Cardiac septum (tissue), 1 donor: Measurements from ENCODE around the gene DPP8. TPM values are rescaled to one million over a fixed set of nuclear protein-coding genes. Genes with fewer than 3 reads are reported as not detected.

Experiments used
- DNase-seq: peaks from one replicate; pipeline ENCODE4 v3.0.0-alpha.2; 2020; ENCODE audit warnings: low spot score
- intact Hi-C: fragments of 100-400 bp; cut with DNase I; formaldehyde crosslinking; loops from one replicate; pipeline ENCODE4 v1.14.0; 2022
- total RNA-seq: library from RNA; stranded (reverse); fragmentation: NEBNext Ultra II Directional; extraction: Animal tissue kit (Norgen Biotek cat#: 25700); gene quantifications from one replicate; pipeline ENCODE4 v1.2.1, GENCODE V29; 2021
- donor health status: DM: no; HTN: no; CAD: no.

DPP8 gene
- total RNA-seq, 1 donor from 2014 or later: 35.3 TPM

DNA sequence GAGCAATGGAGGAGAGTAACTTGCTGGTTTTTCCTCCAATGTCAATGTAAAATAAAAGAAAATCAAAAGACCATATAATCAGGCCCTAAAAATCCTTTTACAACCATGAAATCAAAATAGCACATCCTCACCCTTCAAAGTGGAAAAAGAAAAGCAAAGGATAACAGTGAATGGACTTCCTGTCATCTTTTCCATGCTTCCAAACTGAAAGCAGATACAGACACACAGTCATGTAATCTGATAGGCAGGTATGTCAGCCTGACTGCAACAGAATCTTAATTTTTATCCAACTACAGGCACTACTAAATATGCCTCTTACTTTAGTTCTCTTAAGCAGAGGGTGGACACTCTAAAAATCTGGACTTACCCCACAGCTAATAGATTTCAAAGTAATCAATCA, 66.9 kb downstream of the DPP8 start:
- no peak for DNase-seq
- intact Hi-C loops: no loop called here

DNA sequence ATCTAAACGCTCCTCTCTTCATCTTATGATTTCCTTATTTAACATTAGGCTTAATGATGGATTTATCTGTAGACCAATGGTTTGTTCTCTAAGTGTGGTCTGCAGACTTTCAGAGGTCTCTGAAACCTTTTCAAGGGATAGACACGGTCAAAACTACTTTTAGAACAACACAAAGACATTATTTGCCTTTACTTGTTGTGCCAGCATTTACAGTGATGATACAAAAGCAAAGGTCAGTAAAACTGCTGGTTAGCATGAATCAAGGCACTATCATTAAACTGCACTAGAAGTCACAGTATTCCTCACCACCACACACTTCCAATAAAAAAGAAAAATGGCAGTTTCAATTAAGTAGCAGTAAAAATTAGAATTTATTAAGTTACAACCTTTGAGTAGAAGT, 70.3 kb downstream of the DPP8 start:
- intact Hi-C loops: no loop called here
- DNase-seq: no peak

DNA sequence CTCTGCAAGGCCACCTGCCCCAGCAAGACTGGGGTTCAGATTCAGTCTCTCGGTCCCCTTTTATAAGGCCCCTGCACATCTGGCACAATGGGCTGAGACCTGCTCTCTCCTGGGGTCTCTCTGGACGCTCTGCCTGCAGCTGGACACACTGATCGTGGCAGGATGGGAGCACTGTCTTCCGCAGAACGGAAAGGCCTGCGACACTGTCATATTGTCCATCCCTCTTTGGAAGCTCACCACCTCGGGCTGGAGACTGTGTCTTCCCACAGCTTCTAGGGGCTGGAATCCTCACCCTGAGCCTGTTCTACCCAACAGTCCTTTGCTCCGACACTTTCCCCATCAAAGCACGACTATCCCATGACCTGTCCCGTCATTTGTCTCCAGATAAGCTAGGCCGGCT, 83.3 kb downstream of the DPP8 start:
- intact Hi-C loops: no loop called here
- peak; percentile 31 for DNase-seq

DNA sequence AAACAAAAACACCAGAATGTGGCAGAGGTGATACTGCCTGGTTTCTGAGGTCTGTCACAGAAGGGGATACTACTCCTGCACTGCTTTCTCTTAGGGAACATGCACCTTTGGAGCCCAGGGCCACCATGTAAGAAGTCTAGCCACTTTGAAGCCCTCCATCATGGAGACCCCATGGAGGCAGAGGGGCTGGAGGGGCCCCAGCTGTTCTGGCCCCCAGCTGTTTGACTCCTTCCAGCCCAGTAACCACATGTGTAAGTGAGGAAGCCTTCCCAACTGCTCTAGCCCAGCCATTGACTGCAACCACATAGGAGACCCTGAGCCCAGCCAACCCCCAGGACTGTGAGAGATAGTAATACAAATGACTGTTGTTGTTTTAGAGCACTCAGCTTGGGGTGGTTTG, 85.8 kb downstream of the DPP8 start:
- intact Hi-C loops: no loop called here
- DNase-seq: peak; percentile 57

DNA sequence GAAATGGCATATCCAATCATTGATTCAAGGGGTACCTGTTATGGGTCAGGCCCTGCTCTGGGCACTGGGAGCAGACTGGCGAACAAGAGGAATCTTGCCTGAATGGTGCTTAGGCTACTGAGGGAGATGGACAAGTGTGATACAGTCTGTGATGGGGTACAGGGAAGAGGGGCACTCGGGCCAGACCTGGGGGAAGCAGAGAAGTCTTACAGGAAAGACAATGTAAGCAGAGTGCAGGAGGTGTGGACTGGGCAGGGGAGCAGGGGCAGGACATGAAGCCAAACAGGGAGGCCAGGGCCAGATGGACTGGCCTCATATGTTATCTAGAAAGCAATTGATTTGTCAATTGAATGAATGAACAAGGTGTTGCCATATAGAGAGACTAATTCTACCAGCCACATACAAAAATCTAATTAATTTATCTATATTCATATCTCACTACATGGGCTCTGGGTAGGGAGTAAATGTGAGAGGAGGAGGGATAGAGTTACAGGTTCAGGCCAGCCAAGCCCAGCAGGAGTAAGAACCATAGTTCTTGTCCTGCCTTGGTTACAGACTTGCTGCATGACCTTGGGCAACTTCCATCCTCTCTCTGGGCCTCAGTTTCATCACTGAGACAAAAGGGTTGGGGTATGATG, 91.2 kb downstream of the DPP8 start:
- intact Hi-C loops: no loop called here
- peak; percentile 44 for DNase-seq

DNA sequence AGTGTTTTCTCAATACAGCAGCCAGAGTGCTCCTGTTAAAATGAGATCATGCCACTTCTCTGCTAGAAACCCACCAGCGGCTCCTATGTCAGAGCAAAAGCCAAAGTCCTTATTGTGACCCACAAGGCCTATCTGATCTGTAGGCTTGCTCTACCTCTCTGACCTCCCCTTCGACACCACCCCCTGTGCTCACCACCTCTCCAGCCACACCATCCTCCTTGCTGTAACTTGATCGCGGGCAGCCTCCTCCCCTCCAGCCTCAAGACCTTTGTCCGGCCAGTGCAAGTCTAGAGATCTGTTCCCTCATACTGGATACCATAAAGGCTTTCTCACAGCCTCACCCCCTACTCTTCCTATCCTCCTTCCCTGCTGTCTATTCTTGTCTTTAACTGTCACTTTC, 92.8 kb downstream of the DPP8 start:
- DNase-seq: peak; percentile 41
- intact Hi-C loops: no loop called here

DNA sequence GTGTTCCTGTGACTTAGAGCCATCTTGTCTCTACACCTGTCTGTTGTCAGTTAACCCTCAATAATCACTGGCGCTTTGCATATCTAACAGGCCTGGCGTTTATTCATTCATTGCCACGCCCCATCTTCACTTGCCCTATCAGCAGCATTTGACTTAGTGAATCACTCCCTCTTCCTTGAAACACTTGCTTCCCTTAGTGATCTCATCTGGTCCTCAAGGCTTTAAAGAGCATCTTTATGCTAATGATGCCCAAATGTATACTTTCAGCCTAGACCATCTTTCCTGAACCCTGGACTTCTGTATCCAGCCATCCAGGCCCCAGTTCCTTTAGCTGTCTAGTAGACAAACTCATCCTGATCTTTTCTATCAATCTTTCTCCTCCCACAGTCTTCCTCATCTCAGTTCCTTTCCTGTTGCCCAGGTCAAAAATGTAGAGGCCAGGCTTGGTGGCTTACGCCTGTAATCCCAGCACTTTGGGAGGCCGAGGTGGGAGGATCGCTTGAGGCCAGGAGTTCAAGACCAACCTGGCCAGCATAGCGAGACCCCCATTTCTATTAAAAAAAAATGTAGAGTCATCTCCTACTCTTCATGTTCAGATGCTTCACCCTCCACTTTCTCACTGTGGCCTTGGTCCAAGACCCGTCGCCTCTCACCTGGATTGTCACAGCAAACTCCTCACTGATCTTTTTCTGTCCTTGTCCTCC, 93.4 kb downstream of the DPP8 start:
- DNase-seq: no peak
- intact Hi-C loops: no loop called here

DNA sequence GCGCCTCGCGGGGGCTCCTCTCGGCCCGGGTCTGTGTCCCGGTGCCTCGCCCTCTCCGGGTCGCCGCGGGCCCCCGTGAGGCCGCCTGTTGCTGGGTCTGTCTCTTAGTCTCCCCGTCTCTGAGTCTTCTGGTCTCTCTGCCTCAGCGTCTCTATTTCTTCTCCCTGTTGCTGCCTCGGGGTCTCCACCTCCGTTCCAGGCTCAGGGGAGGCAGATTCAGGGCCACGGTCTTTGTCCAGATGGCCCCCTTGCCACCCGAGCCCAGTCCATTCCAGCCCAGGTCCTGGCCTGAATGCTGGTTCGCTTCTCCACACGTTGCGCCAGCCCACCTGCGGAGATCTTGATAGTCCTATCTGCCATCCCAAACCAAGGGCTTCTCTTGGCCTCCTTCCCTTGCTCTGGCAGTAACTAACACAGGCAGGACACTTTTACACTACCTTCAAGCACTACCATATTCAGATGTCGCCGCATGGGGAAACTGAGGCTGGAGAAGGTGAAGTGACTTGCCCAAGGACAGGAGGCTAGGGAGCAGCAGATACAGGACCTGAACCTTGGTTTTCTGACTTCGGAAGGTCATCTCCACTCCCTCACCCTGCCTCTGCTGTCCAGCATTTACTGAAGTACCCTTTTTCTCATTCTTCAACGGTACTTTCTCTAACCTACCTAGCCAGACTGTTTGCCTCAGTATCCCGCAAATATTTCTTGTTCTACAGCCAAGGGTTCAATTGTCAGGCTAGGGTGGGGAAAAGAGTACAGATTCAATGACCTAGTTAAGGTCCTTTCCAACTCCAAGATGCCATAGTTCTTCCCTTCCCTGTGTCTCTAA, 94.1 kb downstream of the DPP8 start:
- peak; percentile 51 for DNase-seq
- intact Hi-C loops: no loop called here

DNA sequence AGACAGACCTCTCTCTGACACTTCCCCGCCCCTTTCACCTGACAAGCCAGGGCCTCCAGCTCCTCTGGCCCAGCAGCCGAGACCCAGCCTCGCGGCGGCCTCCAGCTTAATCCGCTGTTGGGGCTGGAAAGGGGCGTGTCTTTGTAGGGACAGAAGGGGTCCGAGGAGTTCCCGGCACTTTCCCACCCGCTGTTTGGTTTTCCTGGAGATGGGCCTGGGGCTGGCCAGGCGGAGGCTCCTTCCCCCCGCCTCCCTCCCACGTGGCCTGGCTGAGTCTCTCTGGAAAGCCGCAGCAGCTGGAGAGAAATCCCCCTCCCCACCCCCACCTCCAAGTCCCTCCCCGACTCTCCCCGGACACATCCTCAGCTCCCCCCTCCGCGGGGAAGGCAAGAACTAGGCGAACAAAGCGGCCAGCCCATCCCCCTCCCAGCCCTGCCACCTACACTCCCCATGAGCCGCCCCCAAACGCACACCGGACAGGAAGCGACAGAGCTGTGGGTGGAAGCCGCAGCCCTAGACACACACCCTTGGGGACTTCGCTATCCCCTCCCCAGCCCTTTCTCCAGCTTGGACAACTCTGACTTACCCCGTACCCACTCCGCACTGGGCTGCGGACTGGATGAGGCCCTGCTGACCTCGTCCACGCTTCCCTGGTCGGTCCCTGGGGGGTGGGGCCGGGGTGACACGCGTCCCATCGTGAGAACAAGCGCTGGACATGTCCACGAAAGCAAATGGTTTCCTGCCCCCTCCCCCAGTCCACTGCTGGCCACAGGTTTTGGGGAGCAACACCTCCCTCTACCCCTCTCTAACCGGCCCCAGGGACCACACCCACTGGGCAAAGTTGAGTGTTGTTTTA, 95.9 kb downstream of the DPP8 start:
- peak; percentile 72 for DNase-seq
- intact Hi-C loops: no loop called here

DNA sequence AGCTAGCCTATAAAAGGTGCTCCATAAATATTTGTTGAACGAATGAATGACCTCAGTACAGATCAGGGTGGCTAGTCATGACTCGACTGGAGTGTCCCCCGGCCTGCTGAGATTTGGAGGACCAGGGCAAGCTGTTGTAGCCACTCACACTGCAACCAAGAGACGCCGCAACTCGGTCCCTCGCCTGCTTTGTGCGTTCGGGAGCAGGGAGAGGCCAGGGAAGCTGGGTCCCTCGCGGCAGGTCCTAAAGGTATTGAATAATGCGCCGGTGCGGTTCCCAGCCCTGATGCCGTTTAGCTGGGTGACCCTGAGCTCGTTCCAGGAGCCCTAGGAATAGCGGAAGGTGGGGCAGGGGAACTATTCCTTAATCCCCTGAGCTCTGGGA, 96.5 kb downstream of the DPP8 start:
- intact Hi-C loops: no loop called here
- DNase-seq: peak; percentile 53

DNA sequence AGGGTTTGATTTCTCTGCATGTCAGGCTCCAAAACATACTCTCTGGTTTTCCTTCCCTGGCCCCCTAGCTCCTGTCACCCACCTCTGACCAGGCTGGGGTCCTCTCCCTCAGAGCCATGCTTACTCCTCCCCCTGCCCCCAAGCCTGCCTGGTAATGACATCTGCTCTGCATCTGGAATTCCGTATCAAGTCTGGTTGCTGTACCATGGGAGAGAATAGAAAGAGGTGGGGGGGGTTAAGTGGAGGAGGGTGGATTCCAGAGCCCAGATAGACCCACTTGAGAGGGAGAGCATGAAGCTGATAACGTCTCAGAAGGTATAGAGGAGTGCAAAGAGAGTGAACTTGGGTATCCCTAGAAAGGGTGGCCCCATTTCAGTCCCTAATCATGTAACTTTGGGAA, 98.9 kb downstream of the DPP8 start:
- no peak for DNase-seq
- intact Hi-C loops: no loop called here

DNA sequence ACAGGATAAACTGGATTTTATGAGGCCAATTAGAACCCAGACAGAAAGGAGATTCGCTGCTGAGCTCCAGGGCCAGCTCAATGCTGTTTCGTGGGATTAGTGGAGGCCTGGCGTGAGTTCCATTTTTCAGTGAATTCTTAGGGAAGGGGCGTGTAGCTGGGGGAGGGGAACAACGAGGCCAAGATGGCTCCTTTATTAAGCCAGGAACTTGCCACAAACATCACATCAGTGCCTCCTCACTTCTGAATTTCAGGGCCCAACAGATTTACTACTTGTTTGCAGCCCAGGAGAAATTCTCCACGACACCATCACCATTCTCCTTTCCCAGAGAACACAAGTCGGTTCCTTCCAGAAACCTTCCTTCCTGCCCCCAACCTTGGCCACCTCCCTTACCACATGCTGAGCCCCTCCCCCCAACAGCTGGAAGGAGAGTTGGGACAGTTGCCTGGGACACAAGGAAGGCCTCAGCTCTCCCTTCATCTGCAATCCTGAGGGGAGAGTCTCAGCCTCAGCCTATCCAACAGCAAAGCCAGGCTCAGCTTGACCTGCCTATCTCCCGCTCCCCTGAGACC, 100.6 kb downstream of the DPP8 start:
- intact Hi-C loops: no loop called here
- DNase-seq: no peak

DNA sequence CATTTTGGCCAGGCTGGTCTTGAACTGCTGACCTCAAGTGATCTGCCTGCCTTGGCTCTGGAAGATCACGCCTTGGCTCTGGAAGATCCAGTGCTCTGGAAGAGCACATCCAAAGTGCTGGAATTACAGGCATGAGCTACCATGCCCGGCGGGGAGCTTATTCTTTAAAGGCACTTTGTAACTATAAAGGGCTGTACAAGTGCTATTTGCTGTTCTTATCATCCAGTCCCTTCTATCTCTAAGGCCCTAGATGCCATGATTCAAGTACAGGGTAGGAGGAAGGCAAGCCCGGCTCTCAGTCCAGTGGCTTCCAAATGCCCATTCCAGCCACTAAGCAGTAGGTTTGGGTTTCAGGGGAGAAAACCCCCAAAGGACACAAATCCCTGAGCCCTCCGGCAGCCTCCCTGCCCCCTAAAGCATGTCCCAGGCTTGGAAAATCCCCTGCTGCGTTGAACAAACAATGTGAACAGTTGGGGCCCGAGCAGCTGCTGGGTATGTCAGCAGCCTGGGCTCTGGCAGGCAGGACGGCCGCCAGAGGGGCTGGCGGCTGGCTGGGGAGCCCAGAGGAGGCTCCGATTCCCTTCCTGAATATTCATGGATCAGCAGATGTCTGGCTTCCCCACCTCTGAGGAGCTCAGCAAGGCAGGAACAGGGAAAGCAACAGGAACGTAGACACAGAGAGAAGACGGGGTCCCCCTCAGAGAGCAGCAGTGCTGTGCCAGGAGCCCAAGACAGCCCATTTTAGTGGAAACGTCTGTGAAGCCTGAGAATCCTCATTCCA, 102.5 kb downstream of the DPP8 start:
- intact Hi-C loops: no loop called here
- no peak for DNase-seq

DNA sequence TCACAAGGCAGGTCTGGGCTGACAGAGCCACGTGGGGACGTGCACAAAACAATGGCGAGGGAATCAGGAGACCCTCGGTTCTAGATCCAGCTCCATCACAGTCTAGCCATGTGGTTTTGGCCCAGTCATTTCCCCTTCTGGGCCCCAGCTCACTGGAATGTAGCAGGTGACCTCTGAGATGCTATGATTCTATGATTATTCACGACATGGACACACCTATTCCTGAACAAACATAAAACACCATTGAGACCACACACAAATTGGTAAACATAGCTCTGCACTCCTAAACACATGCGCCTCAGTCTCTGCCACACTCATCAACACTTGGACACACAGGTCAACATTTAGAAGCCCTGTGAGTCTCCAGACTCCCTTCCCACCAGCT, 103.7 kb downstream of the DPP8 start:
- intact Hi-C loops: no loop called here
- DNase-seq: no peak

DNA sequence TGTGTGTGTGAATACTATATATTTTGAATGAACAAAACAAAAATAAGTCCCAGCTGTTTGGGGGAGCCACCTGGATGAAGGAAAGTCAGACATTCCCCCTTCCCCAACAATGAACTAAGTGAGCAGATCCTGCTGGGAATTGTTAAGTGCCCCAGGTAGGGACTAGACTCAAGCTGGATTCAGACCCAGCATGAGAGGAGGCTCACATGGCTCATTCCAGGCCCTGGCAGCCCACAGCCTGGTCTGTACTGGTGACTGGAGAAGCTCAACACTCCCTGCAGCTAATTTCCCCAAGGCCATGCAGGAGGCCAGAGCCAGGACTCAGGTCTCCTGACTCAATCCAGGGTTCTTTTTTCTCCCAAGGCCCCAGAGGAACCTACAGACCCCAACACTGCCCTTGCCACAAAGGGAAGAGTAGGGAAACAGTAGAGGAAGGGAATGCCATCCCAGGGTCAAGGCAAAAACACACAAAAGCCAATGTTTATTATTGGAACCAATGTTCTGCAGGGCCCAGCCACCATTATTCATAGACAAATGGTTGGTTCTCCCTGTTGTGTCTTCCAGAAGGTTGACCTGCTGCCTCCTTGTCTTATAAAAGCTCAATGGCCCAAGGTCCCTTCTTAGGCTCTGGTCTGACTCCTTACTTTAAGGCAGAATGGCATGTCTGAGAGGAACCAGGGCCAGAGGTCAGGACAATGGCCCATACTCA, 104.3 kb downstream of the DPP8 start:
- no peak for DNase-seq
- intact Hi-C loops: no loop called here

DNA sequence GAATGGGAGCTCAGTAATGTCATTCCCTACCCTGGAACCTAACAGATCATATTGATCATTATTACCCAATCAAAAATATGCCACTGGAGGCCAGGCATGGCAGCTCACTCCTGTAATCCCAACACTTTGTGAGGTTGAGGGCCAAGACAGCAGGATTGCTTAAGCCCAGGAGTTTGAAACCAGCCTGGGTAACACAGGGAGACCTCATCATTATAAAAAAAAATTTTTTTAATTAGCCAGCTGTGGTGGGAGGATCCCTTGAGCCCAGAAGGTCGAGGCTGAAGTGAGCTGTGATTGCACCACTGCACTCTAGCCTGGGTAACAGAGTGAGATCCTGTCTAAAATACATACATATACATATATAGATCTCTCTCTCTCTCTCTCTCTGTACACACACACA, 104.9 kb downstream of the DPP8 start:
- no peak for DNase-seq
- intact Hi-C loops: no loop called here

DNA sequence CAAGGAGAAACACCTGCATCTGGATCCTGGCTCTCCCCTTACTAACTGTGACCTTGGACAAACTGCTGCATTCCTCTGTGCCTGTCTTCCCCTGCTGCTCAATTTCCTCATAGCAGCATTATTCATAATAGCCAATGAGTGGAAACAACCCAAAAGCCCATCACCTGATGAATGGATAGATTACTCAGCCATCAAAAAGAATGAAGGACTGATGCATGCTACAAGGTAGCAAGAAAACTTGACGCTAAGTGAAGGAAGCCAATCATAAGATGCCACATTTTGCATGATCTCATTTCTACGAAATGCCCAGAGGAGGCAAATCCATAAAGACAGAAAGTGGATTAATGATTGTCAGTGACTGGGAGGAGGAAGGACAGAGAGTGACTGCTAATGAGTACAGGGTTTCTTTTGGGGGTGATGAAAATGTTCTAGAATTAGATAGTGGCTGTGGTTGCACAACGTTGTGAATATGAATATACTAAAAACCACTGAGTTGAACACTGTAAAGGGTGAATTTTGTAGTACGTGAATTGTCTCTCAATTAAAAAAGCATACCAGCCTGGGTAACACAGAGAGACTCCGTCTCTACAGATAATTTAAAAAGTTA, 105.9 kb downstream of the DPP8 start:
- intact Hi-C loops: no loop called here
- DNase-seq: no peak

DNA sequence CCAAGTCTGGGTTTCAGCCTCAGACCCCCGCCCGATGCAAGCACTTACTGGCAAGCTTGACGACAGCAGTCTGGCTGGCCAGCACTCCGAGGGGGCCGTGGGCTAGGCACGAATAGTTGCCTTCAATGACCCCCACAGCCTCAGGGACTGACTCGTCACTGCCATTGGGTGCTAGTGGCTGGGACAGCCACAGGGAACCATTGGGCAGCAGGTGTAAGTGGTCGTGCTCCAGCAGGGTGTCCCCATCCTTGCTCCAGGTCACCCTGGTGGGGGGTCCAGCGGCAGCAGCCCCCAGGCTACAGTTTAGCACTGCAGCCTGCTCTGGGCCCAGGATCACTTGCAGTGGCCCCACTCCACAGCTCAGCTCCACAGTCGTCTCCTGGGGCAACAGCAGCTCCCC, 106.5 kb downstream of the DPP8 start:
- no peak for DNase-seq
- intact Hi-C loops: no loop called here
